Right renal cortex interstitium (tissue), 3 donors: ENCODE data around the gene IGLL5. TPM values are rescaled to one million over a fixed set of nuclear protein-coding genes. Genes with fewer than 3 reads are reported as not detected.

Experiments used
- DNase-seq, 3 donors: peaks; one replicate each; pipeline ENCODE4 v3.0.0-alpha.2; 2013; ENCODE audit warnings: low read depth in 3 of 3, low spot score in 2 of 3
- polyA plus RNA-seq, 3 donors: library from polyadenylated mRNA; unstranded; fragments of 120-200 nt; gene quantifications; one replicate each; pipeline ENCODE4 v1.2.1, GENCODE V29; 2013; ENCODE audit not compliant: insufficient read length in 3 of 3

The IGLL5 gene
- polyA plus RNA-seq, 3 donors, result 0.22 TPM; not detected in 2

DNA sequence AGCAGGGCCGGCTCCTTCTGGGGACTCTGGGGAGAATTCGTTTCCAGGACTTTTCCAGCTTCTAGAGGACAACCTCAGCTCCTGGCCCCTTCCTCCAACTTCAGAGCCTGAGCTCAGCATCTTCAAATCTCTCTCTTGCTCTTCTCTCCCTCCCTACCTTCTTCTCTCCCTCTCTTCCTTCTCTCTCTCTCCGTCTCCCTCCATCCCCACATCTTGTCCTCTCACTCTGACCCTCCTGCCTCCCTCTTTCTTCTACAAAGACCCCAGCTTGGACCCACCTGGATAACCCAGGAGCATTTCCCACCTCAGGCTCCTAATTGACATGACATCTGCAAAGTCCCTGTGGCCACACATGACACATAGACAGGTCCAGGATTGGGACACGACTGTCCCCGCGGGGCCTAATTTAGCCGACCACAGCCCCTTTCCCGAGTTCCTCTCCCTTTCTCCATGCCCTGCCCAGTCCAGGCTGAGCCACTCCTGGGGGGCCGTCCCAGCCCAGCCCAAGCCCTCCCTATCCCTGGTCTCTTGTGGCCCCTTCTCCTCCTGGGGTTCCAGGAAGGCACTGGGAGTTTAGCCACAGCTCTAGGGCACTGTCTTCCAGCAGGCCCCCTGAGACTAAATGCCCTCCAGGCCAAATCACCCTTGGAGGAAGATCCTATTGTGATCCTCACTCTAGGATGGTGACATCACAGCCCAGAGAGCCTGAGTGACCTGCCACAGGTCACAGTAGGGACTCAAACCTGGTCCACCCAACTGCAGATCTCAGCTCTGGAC lies 36.9 kb downstream of the IGLL5 start:
- DNase-seq, result no peak

- no peak for DNase-seq
These were observed 37.7 kb downstream of the IGLL5 start for GRCh38 chr22:22925146-22925804.

DNA sequence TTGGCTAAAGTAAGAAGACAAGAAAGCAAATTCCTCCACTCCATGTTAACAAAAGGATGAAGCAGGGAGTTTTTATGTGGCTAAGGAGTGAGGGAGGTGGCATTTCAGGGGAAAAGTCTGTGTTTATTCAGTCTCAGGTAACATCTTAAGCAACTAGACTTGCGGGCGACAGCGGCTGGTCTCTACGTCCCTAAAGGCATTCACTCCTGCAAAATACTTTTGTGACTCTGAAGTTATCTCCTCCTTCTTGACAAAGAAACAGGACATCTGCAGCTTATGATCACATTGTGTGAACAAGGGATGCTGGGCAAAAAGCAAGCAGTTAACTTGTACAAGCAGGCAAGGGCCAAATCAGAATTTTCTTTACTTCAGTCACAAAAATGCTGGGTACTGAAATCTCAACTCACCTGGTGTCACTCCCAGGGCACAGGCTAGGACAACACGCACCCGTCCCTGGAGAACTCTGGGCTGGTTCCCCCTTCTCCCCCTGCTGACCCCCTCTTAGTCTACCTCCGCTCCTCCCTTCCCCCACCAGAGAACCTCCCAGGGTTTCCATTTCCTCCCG lies 38.3 kb downstream of the IGLL5 start:
- DNase-seq, result peak in 1 of 3 donors; percentile 7

DNA sequence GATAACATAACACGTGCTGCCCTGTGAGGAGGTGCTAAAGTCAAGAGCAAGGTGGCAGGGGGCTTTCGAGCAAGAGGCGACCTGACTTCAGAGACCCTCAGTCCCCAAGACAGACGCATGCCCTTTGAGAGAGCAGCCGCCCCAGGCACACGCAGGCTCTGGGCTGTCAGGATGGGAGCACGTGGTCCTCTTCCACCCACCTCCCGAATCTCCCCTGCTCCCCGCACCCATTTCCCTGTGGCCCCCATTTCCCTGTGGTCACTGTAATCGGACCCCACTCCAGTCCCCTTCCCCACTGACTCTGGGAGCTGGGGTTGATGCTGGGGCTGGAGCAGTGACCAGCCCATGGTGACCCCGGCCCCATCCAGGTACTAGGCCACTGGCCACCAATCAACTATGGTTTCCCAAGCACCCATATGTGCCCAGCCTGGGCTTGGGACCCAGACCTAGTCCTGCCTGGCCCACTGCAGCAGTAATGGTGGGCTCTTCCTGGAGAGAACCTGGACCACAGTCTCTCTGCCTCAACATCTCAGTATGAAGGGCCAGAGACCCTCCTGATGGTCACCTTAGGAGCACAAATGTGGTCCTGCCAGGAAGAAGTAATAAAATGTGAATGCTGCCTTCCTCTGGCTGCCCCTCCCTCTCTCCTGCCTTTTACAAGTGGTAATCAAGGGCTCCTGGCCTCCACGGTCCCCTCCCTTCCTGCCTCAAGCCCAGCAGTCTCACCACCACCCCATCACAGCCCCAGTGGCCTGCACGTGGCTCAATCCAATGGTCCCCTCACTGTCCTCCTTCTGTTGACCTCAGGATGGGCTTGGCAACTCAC lies 39.0 kb downstream of the IGLL5 start:
- no peak for DNase-seq

DNA sequence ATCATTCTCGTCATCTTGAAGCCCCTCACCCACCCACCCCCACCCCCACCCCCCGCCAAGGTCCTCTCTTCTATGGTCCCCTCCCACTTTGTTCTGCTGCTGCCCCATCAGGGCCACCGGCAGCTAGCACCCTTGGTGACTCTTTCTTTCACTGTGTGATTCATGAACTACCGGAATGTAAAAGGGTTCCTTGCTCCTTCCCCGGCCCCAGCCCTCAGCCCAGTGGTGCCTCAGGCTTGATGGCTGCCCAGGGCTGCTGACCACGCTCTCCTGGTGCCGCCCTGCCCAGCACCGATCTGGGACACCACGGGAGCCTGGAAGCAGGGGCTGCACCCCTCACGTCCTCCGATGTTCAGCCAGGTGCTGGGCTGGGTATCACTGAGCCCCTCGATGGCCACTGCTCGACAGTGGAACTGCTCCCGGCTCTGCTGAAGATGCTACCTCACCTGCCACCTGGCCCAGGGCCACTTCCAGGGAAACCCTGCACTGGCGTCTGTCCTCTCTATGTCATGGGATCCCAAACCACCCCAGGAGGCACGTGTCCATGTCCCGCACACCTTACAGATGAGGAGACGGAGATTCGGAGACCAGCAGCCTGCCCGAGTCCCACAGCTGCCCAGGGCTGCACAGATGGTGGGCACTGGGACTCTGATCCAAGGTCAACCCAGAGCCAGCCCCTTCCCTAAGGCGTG lies 39.7 kb downstream of the IGLL5 start:
- DNase-seq, result no peak

- DNase-seq, result no peak
These were observed 40.5 kb downstream of the IGLL5 start for GRCh38 chr22:22927888-22928665.

- no peak for DNase-seq
These were observed 41.2 kb downstream of the IGLL5 start for GRCh38 chr22:22928666-22929380.

- DNase-seq, result no peak
These were observed 42.0 kb downstream of the IGLL5 start for GRCh38 chr22:22929381-22930221.

DNA sequence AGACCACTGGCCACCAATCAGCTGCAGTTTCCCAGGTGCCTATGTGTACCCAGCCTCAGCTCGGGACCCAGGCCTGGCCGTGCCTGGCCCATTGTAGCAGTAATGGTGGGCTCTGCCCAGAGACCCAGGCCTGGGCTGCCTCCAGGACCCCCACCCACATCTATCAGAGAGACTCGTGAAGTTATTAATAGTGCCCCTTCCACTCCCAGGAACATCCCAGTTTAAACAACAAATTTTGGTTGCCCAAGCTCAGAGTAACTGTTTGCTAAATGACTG lies 42.5 kb downstream of the IGLL5 start:
- DNase-seq, result no peak

DNA sequence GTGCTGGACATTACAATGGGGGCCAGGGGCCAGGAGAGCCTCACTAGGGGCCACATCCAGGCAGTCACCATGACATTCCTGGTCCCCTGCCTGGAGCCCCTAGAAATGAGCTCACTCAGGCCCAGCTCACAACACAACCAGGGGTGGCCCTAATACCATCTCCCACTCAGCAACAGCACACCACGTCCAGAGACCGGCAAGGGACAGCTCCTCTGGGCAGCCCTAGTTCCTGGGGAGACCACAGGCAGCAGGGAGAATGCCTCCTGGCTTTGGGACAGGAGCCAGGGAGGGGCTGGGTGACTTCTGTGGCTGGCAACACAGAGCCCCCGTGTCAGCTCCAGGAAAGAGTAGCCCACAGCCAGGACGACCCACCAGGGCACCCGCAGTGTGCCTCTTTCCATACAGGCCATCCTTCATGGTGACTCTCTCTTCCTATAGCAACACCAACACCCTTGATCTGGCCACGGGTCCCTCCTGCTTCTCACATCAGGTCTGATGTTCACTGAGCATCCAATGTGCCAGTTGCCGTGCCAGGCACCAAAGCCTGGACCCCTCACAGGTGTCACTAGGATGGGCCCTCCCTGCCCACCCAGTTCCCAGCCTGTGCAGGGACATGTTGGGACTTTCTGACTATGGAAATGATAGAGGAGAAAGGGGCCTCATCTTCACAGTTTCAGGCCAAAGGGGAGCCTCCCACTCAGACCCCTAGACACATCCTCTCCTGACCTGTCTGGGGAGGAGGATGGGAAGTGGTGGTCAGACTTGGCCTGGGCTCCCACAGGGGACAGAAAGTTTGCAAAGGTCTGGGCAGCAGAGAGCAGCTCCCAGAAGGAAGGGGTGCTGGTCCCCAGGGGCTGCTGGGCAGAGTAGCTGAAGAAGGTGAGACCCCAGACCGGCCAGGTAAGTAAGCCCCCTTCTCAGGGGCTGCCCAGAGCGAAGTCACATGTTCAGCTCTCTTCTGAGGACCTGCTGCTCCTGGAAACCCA lies 43.2 kb downstream of the IGLL5 start:
- no peak for DNase-seq

GRCh38 chr22:22931557-22932270 lies 44.1 kb downstream of the IGLL5 start:
- DNase-seq, result no peak

DNA sequence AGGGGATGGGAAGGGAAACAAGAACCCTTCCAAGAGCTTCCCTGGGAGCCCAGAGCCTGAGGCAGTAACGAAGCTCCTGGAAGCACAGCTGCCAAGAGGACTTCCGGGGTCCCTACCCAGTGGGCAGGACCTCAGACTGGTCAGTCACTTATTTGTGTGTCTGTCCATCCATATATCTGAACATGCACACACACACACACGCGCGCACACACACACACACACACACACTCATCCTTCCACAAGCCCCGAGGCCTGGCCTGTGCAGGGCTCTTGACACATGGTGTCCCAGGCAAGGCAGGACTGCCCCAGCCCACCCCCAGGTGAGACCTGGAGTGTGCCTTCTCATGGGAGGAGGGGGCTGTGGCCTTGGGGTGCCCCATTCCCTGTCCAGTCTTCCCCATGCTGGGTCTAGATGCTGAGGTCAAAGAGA lies 44.9 kb downstream of the IGLL5 start:
- no peak for DNase-seq

GRCh38 chr22:22933100-22933806 lies 45.6 kb downstream of the IGLL5 start:
- DNase-seq, result no peak

- no peak for DNase-seq
These were observed 46.4 kb downstream of the IGLL5 start for GRCh38 chr22:22933807-22934542.

- no peak for DNase-seq
These were observed 47.0 kb downstream of the IGLL5 start for GRCh38 chr22:22934543-22935055.
